GM12864 (cell line): ENCODE results near the gene PLEKHG5.

Experiments
- DNase-seq: peaks from one replicate; pipeline ENCODE4 v3.0.0-alpha.2; 2011; ENCODE audit warnings: low read depth
- H3K4me3 ChIP-seq: 2 replicates; pipeline ENCODE4 v1.5.1; 2011; ENCODE audit warnings: mild to moderate bottlenecking, low read depth, low read length, control low read depth
- TF ChIP-seq, protein P1 (sequence below): IDR thresholded peaks from 2 replicates; pipeline ENCODE4 v1.5.1; 2011; ENCODE audit warnings: low read depth, mild to moderate bottlenecking, moderate library complexity, low read length, control low read depth, inconsistent platforms; ENCODE audit errors: missing control alignments

The PLEKHG5 gene

DNA sequence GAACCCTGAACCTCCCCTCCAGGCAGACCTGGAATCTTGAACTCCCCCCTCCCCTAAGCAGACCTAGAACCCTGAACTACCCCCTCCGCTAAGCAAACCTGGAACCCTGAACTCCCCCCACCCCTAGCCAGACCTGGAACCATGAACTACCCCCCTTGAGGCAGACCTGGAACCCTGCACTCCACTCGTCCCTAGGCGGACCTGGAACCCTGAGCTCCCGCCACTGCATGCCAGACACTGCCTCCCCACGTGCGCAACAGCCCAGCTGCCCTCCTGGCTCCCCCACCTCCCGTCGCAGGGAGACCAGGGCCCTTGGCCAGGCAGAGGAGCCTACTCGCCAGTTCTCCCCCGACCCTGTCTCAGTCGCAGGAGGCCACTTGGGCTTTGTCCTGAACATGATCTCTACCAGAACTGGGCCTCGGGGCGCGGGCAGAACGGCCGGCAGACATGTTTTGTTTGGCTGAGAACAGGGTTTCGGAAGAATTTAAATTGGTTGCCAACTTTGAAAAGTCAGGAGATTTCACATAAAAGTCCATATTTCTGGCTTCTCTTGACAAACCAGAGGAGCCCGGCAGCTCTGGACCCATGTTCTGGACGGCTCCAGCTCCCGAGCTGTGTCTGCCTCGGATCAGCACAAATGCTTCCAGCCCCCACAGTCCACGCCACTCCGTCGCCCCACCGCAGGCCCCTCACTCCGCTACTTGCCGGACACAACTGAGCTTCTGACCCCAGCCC is 9.2 kb upstream of the PLEKHG5 start:
- DNase-seq, result no peak
- TF ChIP-seq, protein P1, sequence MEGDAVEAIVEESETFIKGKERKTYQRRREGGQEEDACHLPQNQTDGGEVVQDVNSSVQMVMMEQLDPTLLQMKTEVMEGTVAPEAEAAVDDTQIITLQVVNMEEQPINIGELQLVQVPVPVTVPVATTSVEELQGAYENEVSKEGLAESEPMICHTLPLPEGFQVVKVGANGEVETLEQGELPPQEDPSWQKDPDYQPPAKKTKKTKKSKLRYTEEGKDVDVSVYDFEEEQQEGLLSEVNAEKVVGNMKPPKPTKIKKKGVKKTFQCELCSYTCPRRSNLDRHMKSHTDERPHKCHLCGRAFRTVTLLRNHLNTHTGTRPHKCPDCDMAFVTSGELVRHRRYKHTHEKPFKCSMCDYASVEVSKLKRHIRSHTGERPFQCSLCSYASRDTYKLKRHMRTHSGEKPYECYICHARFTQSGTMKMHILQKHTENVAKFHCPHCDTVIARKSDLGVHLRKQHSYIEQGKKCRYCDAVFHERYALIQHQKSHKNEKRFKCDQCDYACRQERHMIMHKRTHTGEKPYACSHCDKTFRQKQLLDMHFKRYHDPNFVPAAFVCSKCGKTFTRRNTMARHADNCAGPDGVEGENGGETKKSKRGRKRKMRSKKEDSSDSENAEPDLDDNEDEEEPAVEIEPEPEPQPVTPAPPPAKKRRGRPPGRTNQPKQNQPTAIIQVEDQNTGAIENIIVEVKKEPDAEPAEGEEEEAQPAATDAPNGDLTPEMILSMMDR, result no peak
- H3K4me3 ChIP-seq, result no peak overlapping the region

DNA sequence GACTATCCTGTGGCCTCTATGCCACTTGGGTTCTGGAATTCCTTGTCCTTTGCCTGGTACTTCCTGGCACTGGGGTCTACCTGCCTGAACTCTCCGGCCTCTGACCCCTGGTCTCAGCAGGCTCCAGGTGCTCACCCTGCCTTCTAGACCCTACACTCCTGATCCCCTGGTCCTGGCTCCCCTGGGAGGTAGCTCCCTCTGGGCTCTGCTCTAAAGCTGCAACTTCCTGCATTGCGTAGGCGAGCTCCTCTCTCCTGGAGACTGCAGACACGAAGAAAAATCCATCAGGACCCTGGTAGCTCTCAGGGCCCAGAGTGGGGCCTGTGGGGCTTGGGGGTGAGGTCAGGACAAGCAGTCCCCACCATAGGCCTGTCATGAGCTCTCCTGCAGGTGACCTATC is 7.8 kb upstream of the PLEKHG5 start:
- no peak overlapping the region for H3K4me3 ChIP-seq
- TF ChIP-seq, protein P1, result no peak
- no peak for DNase-seq

DNA sequence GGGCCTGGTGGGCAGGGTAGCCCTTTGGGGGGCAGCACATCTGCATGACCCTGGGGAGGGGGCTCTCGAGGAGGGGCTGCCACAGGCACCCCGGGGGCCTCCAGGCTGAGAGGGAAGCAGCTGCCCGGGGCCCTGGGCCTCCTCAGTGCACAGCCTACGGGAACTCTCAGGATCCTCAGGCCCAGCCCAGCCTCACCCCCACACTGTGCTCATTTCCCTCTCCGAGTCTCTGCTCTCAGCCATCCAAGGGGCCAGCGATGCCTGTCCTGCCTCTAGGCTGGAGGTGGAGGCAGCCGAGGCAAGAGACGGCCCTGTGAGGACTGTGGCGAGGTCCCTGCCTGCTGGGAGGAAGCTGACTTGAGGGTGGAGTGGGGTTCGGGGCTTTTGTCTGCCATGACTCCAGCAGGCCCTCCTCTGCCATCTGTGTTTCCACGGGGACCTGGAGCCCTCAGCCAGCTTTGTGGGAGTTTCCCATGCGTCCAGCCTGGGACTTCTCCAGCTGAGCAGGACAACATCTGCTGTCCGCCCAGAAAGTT is 7.2 kb upstream of the PLEKHG5 start:
- no peak overlapping the region for H3K4me3 ChIP-seq
- DNase-seq, result no peak
- TF ChIP-seq, protein P1, result no peak

DNA sequence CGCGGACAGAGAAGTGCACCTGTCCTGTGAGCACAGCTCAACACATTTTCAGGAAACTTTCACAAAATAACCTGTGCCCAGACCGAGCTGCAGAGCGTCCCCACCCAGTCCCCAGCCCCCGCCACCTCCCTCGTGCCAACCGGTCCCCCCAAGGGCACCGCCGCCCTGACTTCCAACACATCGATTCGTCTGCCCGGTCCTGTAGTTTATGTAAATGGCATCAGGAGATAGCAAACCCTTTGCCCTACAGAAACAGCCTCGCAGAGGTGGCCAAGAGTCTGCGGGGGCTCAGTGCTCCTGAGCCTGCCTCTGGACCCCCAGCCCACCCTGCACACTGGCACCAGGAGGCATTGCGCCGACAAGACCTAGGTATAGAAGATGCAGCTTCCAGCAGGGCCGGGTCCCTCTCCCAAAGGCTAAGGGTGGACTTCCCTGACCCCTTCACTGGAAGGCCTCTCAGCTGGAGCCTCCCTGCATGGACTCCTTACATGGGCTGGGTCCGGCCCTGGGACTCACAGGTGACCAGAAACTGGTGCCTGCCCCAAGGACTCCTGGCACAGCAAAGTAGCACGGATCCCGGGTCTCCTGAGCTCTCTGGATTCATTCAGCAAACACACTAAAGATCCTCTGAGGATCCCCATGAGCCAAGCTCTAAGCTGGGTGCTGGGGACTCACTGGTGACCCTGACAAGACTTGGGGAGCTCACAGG is 6.6 kb upstream of the PLEKHG5 start:
- H3K4me3 ChIP-seq, result no peak overlapping the region
- TF ChIP-seq, protein P1, result no peak
- DNase-seq, result no peak

DNA sequence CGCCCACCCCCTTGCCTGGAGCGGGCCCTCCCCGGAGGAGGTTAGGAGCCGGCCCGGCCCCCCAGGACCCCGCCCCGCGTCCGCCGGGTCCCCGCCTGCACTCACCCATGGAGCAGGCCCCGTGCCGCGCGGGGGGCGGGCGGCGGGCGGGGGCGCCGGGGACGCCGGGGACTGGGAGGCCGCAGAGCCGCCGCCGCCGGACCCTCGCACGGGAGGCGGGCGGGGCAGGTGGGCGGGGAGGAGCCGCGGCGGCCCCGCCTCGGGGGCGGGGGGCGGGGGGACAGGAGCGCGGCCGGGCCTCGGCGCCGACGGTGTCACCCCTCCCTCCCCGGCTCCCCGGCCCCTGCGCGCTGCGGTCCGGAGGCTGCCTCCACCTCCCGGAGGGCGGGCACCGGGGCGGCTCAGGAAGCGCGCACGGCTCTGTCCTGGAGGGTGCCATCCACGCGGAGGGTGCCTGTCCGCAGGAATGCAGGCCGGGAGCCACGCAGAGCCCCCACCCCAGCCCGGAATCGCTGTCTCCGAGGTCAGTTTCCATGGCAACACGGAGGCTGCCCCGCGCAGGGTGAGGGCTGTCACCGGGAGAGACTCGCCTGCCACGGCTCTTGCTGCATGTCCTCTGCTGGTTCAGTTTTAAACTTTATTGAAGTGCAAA is 5.9 kb upstream of the PLEKHG5 start:
- no peak overlapping the region for H3K4me3 ChIP-seq
- TF ChIP-seq, protein P1, result no peak
- DNase-seq, result no peak

DNA sequence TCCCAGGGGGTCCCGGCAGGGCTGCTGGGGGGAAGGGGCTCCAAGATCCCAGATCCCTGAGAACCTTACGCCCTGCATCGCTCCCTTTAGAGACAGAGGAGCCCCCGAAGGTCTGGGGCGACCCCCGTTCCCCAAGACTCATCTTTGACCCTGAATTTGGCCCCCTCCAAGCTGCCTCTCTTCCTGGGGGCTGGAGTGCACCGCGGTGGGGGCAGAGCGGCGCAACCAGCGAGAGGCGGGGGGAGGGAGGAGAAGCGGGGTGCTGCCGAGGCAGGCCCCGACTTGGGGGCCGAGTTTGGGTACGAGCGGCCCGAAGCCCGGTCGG is 5.4 kb upstream of the PLEKHG5 start:
- TF ChIP-seq, protein P1, result no peak
- no peak for DNase-seq
- no peak overlapping the region for H3K4me3 ChIP-seq

DNA sequence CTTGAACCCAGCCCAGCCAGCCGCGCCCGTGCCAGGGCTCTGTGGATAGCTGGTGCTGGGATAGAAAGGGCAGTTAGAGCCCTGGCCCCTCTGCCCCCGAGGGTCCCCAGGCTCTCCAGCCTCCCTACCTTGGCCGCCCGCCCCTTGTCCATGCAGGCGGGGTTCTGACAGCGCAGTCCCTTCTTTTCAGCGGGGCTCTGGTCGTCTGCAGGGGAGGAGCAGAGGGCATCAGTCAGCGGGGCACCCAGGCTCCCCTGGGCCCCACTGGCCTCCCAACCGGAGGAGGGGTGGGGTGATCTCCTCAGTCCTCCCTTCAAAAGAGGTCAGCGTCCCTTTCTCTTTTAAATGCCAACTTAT is 4.9 kb upstream of the PLEKHG5 start:
- DNase-seq, result no peak
- no peak overlapping the region for H3K4me3 ChIP-seq
- TF ChIP-seq, protein P1, result no peak
